GM04504 (cell line): Measurements from ENCODE around the gene MAG.

Experiments
- DNase-seq: peaks from one replicate; pipeline ENCODE4 v3.0.0-alpha.2; 2012; ENCODE audit warnings: low read depth

MAG gene

DNA sequence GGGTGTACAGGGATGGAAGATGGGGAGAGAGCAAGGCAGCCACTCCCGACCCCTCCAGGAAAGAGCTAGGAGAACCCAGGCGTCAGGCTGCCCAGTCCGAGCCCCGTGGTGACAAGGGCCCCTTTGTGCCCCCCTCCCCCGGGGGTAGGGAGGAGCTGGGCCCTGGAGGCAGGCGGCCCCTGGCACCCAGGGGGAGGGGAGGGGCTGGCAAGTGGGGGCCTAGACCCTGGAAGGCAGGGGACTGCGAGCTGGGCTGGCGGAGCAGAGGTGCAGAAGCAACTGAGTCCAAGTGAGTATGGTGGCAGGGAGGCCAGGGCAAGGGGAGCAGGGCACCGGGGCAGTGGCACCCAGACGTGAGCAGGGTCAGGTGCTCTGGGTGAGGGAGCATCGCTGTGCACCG, at the start of gene MAG:
Gene MAG (plus strand): TSS at position 246 of the 400 bp plus-strand sequence. CDS start 3,248 bp downstream, outside the sequence.
- DNase-seq: no peak

DNA sequence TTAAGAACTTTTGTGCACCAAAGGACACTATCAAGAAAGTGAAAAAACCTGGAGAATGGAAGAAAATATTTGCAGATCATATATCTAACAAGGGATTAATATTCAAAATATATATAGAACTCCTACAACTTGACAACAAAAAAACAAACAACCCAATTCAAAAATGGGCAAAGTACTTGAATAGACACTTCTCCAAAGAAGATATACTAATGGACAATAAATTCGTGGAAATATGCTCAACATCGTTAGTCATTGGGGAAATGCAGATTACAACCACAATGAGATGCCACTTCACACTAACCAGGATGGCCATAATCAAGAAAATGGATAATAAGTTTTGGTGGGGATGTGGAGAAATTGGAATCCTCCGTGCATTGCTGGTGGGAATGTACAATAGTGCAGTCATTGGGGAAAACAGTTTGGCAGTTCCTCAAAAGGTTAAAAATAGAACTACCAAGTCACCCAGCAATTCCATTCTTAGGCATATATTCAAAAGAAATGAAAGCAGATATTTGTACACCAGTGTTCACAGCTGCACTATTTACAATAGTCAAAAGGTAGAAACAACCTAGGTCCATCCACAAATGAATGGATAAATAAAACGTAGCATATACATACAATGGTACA, 45.4 kb upstream of the MAG start:
- DNase-seq: no peak

DNA sequence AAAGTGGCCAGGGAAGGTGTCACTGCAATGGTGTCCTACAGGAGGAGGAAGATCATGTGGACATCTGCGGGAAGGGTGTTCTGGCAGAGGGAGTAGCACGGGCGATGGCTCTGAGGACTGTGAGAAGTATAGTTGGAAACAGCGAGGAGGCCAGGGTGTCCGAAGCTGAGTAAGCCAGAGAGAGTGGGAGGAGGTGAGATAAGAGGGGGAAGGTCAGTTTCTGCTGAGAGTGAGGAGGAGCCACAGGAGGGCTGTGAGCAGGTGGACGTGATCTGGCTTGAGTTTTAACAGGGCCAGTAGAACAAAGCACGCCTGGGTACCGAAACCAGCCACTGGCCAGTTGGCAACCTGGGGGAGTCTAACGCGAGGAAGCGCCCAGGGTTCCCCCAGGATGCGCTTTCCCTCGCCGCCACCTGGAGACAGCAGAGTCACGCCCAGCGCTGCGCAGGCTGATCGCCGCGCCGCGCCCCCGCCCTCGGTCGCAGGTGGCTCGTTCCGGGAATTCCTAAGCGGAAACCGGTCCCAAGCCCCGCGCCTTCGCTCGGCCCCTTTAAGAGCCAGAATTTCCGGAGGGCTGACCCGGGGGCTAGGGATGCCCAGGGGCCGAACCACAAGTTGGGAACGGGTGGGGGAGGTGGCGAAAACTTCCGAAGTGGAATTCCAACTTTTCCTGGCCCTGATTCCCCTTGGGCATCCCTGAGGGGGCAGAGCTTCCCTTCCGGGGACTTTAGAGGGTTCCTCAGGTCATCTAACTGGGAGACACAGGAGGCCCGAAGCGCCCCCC, 44.2 kb upstream of the MAG start:
- DNase-seq: no peak

DNA sequence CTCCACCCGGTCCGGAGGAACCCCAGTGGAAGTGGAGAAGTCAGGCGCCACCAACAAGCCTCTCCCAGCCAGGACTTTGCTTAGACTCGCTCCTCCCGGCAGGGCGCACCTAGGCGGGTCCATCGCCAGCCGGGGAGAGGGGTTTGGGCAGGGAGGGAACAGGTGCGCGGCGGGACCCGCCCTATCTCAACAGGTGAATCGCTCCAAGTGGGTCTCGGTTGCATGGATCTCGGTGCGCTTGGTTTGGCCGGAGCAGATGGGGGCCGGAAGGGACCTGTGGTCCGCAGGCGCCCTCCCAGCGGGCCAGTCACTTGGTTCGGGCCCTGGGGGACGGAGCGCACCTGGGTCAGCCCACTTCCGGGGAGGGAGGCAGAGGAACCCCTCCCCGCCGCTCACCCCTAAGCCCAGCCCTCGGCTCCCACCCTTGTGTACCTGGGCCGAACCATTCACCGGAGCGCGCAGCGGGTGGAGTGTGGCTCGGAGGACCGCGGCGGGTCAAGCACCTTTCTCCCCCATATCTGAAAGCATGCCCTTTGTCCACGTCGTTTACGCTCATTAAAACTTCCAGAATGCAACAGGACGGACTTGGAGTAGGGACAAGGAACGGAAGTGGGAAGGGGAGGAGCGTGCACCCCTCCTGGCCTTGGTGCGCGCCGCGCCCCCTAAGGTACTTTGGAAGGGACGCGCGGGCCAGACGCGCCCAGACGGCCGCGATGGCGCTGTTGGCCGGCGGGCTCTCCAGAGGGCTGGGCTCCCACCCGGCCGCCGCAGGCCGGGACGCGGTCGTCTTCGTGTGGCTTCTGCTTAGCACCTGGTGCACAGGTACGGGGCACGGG, 43.4 kb upstream of the MAG start, which contains the start of gene LSR:
Gene LSR (plus strand): TSS at position 693 of the 836 bp plus-strand sequence. CDS start 21 bp downstream, at position 714.
- DNase-seq: no peak

GRCh38 chr19:35249146-35249847, 42.7 kb upstream of the MAG start:
- DNase-seq: no peak

- DNase-seq: no peak
These were observed 41.9 kb upstream of the MAG start for GRCh38 chr19:35249848-35250711.

- no peak for DNase-seq
These were observed 40.5 kb upstream of the MAG start for GRCh38 chr19:35251456-35251855.

DNA sequence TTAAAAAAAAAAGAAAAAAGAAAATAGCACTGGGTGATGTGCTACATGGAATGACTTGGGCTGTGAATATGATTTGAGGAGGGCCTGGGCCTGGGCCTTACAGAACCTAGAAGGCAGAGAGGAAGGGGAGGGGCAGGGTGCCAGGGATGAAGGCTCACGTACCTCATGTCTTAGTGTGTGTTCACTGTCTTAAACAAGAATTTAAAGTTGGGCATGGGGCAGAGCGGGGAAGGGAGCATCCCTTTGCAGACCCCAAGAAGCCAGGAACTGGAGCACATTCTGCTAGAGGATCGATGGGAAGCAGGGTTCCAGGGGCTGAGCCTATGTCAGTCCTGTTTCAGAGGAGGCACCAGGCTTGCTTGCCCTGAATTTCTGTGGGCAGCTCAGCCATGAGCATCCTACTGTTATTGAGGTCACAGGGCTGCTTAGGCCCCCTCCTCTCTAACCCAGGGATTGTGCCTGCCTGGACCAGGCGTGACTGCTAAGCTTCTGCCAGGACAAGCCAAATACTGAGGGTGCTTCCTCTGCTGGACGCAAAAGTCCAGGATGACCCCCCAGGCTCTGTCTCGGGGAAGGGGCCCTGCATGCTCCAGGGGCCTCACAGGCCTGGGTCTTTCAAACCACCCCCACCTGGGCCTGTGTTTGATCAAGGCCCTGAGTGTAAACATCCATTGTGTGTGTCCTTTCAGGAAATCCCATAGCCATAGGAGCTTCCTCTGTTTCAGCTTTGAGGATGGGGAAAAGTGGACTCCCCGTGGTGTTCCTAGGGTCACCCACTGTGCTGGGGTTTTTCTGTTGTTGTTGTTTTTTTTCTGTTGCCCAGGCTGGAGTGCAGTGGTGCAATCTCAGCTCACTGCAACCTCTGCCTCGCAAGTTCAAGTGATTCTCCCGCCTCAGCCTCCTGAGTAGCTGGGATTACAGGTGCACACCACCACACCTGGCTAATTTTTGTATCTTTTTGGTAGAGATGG, 38.4 kb upstream of the MAG start:
- DNase-seq: no peak

GRCh38 chr19:35254341-35255297, 37.3 kb upstream of the MAG start:
- DNase-seq: no peak

DNA sequence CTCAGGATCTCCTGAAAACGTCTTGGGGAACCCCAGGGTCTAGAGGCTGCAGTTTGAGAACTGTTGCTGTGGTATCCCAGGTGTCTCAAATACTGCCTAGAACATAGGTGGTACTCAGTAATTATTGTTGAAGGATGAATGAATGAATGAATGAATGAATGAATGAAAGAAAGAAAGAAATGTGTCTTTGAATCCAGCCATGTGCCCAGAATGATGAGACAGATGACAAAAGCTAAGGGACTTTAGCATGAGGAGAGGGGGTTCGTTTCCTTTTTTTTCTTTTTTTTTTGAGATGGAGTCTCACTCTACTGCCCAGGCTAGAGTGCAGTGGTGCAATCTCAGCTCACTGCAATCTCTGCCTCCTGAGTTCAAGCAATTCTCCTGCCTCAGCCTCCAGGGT, 35.4 kb upstream of the MAG start:
- DNase-seq: no peak

GRCh38 chr19:35257113-35257461, 34.9 kb upstream of the MAG start:
- no peak for DNase-seq

- no peak for DNase-seq
These were observed 31.2 kb upstream of the MAG start for GRCh38 chr19:35260694-35261304.

DNA sequence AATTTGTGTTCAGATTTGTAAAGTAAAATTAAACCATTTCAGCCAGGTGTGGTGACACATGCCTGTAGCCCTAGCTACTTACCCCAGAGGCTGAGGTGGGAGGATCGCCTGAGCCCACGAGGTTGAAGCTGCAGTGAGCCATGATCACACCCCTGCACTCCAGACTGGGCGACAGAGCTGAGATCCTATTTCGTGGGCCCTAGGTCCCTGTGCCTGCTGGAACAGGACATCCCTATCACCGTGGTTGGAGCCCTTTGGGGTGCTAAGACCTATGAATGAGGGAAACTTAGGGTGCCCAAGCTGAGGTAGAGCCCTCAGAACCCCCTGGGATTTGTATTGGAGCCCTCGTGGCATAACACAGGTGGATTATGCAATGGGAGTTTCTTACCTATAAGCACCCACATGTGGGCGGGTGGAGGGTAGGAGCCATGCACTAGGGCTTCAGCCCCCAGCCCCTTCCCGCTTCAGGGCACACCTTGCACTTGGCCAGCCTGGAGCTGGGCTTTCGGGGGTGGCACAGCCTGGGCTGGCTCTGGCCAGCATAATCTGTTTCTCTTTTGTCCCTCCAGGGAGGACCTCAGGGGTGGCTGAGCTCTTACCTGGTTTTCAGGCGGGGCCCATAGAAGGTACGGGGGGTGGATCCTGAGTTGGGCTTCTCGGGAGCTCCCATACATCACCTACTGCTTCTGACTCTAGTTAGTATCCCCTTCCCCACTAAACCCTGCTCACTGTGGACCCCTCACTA, 30.4 kb upstream of the MAG start:
- no peak for DNase-seq

GRCh38 chr19:35262101-35262761, 29.7 kb upstream of the MAG start:
- no peak for DNase-seq

- no peak for DNase-seq
These were observed 27.5 kb upstream of the MAG start for GRCh38 chr19:35264268-35265125.
